ENCODE results near the gene MAP1B. TPM values are rescaled to one million over a fixed set of nuclear protein-coding genes. Genes with fewer than 3 reads are reported as not detected.

Gene MAP1B
- total and polyA plus RNA-seq, 2 of the 4 experiments (the other 2 are of a cell fraction), result 41.1 to 183 TPM

DNA sequence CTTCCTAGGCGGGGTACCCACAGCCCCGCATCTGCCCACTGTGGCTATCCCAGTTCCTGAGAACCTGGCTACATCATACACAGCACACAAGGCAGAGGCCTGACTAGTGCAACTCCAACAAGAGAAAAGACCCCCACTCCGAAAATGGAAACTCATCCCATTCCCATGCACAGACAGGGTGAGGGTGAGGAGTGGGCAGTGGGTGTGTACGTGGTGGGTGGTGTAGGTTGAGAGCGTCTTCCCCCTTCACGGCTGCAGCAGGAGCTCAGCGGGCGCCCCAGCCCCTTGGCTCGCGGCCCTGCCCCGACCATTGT, 501 bp upstream of the MAP1B start:
- peak overlapping the region; percentile 10 for H2BK5ac ChIP-seq (ENCODE audit: low read depth, low read length, poor library complexity, severe bottlenecking)
- peaks cover 2% of the 10 kb centered on the region; the same call in 1 of the 2 replicates for H3K36me3 ChIP-seq (ENCODE audit: control insufficient read depth, insufficient read depth, low read length)
- peaks cover 27% of the 10 kb centered on the region; the same call in 1 of the 2 replicates for H4K20me1 ChIP-seq (ENCODE audit: insufficient read depth, low read length)
- BruUV-seq (replicated peaks), result no TSS peak
- 0 out of 2 replicates have a peak overlapping the region, but pooled peaks have one; percentile 54 for H2BK20ac ChIP-seq (ENCODE audit: low read depth, low read length)
- no peak overlapping the region; the same call in 1 of the 2 replicates for H3K27ac ChIP-seq (ENCODE audit: insufficient read depth, low read length)
- H3K9me1 ChIP-seq (ENCODE audit: insufficient read depth, low read length), result peaks cover 11% of the 10 kb centered on the region
- peak overlapping the region; percentile 26; the same call in 1 of the 2 replicates for H3K56ac ChIP-seq (ENCODE audit: extremely low read depth, insufficient read depth, low read length)
- peak overlapping the region; percentile 94 to 98 for H4K8ac ChIP-seq (ENCODE audit: low read depth in 2 of 2, low read length in 2 of 2)
- intact Hi-C loops (cut with micrococcal nuclease), result no loop called here
- no CpG with 5 or more reads among the region's 11 CpGs for WGBS, 2 experiments (ENCODE audit: extremely low coverage in 2 of 2, insufficient read length in 1 of 2)
- H2AK5ac ChIP-seq (ENCODE audit: low read depth, low read length), result peak overlapping the region; percentile 75; the same call in 1 of the 2 replicates
- TF ChIP-seq RAD21 (IDR thresholded peaks at IDR 0.05; ENCODE audit: low read length) (no peak), FOS (IDR thresholded peaks at IDR 0.05; ENCODE audit: low read depth, low read length) (no peak), RFX5 (IDR thresholded peaks at IDR 0.05; ENCODE audit: low read depth, low read length) (no peak), CEBPB (IDR thresholded peaks at IDR 0.05; ENCODE audit: low read depth, low read length) (no peak), POLR2A (IDR thresholded peaks at IDR 0.05; ENCODE audit: low read depth, low read length) (no peak)
- TF ChIP-seq, protein P1, sequence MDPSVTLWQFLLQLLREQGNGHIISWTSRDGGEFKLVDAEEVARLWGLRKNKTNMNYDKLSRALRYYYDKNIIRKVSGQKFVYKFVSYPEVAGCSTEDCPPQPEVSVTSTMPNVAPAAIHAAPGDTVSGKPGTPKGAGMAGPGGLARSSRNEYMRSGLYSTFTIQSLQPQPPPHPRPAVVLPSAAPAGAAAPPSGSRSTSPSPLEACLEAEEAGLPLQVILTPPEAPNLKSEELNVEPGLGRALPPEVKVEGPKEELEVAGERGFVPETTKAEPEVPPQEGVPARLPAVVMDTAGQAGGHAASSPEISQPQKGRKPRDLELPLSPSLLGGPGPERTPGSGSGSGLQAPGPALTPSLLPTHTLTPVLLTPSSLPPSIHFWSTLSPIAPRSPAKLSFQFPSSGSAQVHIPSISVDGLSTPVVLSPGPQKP (IDR thresholded peaks at IDR 0.05; ENCODE audit: borderline replicate concordance, low read depth, low read length), result no peak
- TF ChIP-seq, protein P2, sequence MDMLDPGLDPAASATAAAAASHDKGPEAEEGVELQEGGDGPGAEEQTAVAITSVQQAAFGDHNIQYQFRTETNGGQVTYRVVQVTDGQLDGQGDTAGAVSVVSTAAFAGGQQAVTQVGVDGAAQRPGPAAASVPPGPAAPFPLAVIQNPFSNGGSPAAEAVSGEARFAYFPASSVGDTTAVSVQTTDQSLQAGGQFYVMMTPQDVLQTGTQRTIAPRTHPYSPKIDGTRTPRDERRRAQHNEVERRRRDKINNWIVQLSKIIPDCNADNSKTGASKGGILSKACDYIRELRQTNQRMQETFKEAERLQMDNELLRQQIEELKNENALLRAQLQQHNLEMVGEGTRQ (IDR thresholded peaks at IDR 0.05; ENCODE audit: low read depth, low read length), result no peak
- TF ChIP-seq, protein P3, sequence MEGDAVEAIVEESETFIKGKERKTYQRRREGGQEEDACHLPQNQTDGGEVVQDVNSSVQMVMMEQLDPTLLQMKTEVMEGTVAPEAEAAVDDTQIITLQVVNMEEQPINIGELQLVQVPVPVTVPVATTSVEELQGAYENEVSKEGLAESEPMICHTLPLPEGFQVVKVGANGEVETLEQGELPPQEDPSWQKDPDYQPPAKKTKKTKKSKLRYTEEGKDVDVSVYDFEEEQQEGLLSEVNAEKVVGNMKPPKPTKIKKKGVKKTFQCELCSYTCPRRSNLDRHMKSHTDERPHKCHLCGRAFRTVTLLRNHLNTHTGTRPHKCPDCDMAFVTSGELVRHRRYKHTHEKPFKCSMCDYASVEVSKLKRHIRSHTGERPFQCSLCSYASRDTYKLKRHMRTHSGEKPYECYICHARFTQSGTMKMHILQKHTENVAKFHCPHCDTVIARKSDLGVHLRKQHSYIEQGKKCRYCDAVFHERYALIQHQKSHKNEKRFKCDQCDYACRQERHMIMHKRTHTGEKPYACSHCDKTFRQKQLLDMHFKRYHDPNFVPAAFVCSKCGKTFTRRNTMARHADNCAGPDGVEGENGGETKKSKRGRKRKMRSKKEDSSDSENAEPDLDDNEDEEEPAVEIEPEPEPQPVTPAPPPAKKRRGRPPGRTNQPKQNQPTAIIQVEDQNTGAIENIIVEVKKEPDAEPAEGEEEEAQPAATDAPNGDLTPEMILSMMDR (conservative IDR thresholded peaks at IDR 0.05; ENCODE audit: low read depth, low read length), result no peak
- H2AFZ ChIP-seq (replicated peaks; ENCODE audit: low read length, poor library complexity), result peak overlapping the region; percentile 95
- H3K27me3 ChIP-seq (ENCODE audit: control insufficient read depth, insufficient read depth, low read length), result no peaks in the 10 kb centered on the region
- peak overlapping the region; percentile 93 for H3K4ac ChIP-seq (ENCODE audit: low read depth, low read length)
- H2BK120ac ChIP-seq (ENCODE audit: low read depth, low read length), result peak overlapping the region; percentile 74
- in situ Hi-C loops (cut with MboI; ENCODE audit: low sequenced_read_pairs), result no loop called here
- peaks cover 0 to 27% of the 10 kb centered on the region in 2 experiments; a peak in 2 of 4 replicates for H3K79me1 ChIP-seq (ENCODE audit: low read depth in 1 of 2, low read length in 2 of 2)
- ChIA-PET CTCF (interaction anchor here (0.6 kb wide), 1 partner anchor 643 kb away, joined by 4 read pairs; no protein-coding TSS in a partner anchor), POLR2A (ENCODE audit: unreplicated experiment) (interaction anchor here (0.6 kb wide), 1 partner anchor 202 kb away, joined by 5 read pairs; no protein-coding TSS in a partner anchor)
- H2BK15ac ChIP-seq (ENCODE audit: low read depth, low read length), result peak overlapping the region; percentile 54; the same call in 1 of the 3 replicates
- peak overlapping the region; percentile 77 for H3K23ac ChIP-seq (ENCODE audit: low read depth, low read length)
- no peak overlapping the region for H3K18ac ChIP-seq (ENCODE audit: low read depth, low read length)
- ATAC-seq (ENCODE audit: low read depth) (no peak), DNase-seq (no peak)
- H2AK9ac ChIP-seq (replicated peaks; ENCODE audit: low read depth, low read length, poor library complexity), result peak overlapping the region; percentile 71
- H3K4me1 ChIP-seq (ENCODE audit: control insufficient read depth, insufficient read depth, low read length), result peaks cover 10% of the 10 kb centered on the region
- H4K91ac ChIP-seq (ENCODE audit: insufficient read depth, low read depth, low read length), result peak overlapping the region; percentile 85
- dilution Hi-C loops (cut with HindIII; ENCODE audit: low sequenced_read_pairs, unreplicated experiment), result no loop called here
- peak overlapping the region; percentile 97 for H3K4me3 ChIP-seq (ENCODE audit: insufficient read depth, low read depth, low read length)
- H3K14ac ChIP-seq (replicated peaks; ENCODE audit: low read depth, low read length), result peak overlapping the region; percentile 56; the same call in 1 of the 2 replicates
- no peaks in the 10 kb centered on the region for H3K9me3 ChIP-seq (ENCODE audit: control insufficient read depth, insufficient read depth, low read length)
- H3K9ac ChIP-seq (ENCODE audit: low read depth, low read length), result peak overlapping the region; percentile 6; the same call in 1 of the 2 replicates
- peak overlapping the region; percentile 6; the same call in 1 of the 2 replicates for H4K5ac ChIP-seq (ENCODE audit: low read depth, low read length)
- H3K4me2 ChIP-seq (ENCODE audit: low read depth, low read length), result peak overlapping the region; percentile 18
